DMS79 treated with DMSO at 0.1 percent for 48 hours (cell line): Measurements from ENCODE around the gene GSE1.

Experiments used
- DNase-seq: peaks from one replicate; lab custom pipeline; 2025; lab: John Stamatoyannopoulos, UW

The GSE1 gene

GRCh38 chr16:85678821-85679220 is 65.7 kb downstream of the GSE1 start:
- no peak for DNase-seq

DNA sequence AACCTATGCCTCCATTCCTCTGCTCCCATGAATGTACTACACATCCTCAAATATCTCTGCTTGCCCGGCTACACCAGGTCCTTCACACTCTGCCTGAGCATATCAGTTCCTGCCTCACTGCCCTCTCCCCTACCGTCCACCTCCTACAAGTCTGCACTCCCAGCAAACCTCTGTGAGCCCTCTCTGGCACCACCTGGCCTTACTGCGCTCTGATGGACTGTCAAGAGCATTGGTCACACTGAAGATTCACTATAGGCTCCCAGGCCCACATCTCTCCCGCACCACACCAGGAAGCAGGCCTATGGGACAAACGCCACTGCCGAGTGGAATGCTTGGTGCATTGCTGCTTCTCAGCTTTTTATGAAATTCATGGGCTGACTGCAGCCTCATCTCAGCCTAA is 66.7 kb downstream of the GSE1 start:
- DNase-seq, result no peak

GRCh38 chr16:85680352-85680944 is 67.3 kb downstream of the GSE1 start:
- no peak for DNase-seq

GRCh38 chr16:85681255-85681654 is 68.1 kb downstream of the GSE1 start:
- no peak for DNase-seq

GRCh38 chr16:85682516-85682915 is 69.4 kb downstream of the GSE1 start:
- no peak for DNase-seq

DNA sequence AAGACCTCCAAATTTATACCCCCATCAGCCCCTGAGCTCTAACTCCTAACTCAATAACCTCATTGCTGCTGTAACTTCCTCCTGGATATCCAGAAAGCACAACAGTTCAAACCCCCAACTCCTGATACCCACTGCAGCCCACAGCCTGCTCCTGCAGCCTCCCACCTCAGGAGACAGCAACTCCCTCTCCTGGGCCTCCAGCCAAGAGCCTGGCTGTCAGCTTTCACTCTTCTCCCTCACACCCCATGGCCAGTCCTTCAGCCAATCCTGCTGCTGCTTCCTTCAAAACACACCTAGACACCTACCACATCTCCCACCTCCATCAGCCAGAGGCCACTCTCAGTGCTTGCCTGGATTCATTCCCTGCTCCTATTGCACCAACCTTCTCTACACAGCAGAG is 70.2 kb downstream of the GSE1 start:
- DNase-seq, result peak; percentile 9

DNA sequence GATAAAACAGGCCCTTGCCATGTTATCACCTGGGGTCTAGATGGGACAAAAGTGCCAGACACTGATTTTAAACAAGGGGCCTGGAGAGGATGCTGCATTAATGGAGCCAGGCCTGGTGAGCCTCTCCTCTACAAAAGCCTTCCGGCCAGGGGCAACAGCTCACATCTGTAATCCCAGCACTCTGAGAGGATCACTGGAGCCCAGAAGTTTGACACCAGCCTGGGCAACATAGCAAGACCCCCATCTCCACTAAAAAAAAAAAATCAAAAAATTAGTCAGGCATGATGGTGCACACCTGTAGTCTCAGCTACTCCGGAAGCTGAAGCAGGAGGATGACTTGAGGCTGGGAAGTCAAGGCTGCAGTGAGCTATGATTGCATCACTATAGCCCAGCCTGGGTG is 72.1 kb downstream of the GSE1 start:
- no peak for DNase-seq

GRCh38 chr16:85686912-85687591 is 73.9 kb downstream of the GSE1 start:
- no peak for DNase-seq

- DNase-seq, result no peak
Observed at GRCh38 chr16:85687651-85688471, 74.7 kb downstream of the GSE1 start.

DNA sequence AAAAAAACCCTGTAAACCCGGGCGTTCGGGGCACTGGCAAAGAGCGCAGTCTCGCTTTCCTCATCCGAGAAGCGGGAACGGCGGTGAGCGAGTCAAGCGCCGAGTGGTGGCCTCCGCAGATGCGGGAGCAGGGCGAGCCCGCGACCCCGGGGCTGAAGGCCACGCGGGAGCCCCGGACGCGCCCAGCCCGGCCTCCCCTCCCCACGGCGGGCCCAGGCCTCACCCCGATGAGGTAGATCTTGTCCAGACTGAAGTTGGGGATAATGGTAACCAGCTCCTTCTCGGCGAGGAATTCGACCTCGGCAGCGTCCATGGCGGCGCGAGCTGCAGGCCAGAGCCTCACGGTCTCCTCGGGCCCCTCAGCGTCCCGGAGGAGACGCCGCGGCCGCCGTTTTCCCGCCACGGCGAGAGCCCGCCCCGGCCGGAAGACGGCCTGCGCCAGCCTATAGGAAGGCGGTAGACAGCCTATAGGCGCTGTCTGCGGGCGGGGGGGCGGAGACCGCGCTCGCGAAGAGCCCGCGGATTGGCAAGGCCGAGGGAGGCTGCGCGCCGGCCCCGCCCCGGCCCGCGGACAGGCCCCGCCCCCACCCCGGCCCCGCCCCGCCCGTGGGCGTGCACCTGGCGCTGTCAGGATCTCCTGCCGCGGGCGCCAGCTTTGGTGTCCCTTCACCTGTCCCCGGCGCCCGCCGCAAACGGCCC is 75.6 kb downstream of the GSE1 start, which contains the start of gene GINS2:
Gene GINS2 (minus strand): TSS at position 369 of the 699 bp plus-strand sequence. CDS start 56 bp downstream, at position 313.
- peak; percentile 37 for DNase-seq

DNA sequence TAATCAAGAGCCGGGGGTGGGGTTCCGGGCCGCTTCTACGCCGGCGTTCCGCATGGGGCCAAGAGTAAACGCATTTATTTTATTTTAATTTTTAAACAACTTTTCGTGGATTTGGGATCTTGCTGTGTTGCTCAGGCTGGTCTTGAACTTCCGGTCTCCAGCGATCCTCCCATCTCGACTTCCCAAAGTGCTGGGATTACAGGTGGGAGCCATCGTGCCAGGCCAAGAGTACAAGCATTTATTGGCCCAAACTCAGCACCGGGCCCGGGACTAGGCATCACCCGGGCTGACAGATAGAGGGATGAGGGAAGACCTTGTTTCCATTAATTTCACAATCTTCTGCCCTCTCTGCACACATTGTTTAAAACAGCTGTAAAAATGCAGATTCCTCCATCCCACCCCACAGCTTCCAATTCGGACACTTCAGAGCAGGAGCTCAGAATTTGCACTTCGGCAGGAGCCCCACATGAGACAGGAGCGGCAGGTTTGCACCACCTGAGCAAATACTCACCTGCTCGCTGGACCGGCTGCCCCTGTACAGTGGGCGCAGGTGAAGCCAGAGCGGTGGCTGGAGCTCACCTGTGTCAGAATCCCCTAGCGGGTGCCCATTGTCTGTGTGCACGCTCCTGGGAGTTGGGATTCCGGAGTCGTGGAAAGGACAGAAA is 76.3 kb downstream of the GSE1 start:
- peak; percentile 27 for DNase-seq

DNA sequence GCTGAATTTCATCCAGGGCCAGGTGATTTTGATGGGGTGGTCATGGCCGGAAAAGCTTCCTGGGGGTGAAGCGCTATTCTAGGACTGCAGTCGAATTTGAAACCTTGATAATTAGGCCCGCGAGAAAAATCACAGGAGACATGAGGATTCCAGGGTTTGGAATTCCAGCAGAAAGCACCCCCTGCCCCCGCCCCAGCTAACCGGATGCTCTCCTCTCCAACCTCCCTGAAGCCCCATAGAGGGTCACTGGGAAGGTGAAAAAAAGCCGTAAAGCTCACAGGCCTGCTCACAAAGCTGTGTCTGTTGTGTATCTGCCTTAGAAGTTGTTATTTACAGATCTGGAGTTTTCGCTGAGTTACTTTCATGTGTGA is 76.8 kb downstream of the GSE1 start:
- DNase-seq, result no peak

GRCh38 chr16:85690469-85691064 is 77.4 kb downstream of the GSE1 start:
- peak; percentile 43 for DNase-seq

DNA sequence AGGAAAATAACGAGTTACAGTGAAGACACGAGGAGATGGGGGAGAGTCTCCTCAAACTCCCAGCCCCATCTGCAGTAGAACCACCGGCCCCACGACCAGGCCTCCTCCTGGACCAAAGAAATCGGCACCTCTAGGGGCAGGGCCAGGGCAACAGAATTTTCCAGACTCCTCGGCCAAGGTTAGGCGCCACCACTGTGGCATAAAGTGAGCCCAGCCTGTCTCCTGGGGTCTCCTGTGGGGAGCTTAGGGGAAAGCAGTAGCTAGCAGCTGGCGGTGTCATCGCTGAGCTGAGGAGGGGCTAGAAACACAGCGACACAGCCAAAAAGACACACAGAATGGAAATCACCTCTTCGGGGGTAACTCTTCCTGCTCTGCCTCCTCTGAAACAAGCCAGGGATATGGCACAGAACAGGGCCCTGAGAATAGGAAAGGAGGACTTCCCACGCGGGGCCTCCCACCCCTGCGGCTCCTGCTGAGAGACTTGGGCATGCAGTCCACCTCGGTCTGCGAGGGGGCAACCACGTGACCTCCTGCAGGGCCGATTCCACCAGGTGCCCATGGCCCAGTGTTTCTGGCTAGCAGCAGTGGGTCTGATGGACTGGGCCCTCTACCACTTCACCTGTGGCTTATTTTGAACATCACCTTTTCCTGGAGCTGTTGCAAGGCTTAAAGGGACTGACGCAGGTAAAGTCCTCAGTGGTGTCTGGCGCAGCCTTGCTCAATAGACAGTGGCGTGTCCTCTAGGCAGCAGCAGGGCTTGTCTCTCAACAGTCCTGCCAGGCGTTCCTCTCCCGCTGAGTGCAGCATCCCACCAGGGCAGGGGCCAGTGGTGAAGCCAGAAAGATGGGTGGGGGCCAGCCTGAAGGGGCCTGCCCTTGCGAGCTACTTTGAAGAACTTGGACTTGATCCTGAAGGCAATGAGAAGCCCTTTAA is 82.3 kb downstream of the GSE1 start:
- DNase-seq, result no peak

GRCh38 chr16:85696781-85697180 is 83.7 kb downstream of the GSE1 start:
- no peak for DNase-seq

DNA sequence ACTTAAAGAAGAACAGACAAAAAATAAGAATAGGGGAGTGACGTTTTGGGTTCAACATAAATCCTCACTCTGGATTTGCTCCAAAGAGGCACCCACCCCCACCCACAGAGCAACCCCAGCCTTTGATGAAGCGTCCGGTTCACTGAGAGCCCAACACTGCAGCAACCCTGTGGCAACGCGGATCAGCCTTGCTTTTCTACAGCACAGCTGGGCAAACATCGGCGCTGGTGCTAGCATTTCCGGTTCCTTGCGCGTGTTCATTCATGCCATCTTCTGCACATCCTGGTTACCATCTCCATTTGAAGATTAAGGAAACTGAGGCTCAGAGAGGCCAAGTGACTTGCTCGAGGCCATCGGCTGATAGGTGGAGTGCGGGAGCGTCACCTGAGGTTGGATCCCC is 84.3 kb downstream of the GSE1 start:
- DNase-seq, result no peak

- no peak for DNase-seq
Observed at GRCh38 chr16:85698459-85698891, 85.4 kb downstream of the GSE1 start.

GRCh38 chr16:85698935-85699558 is 85.9 kb downstream of the GSE1 start:
- DNase-seq, result no peak

DNA sequence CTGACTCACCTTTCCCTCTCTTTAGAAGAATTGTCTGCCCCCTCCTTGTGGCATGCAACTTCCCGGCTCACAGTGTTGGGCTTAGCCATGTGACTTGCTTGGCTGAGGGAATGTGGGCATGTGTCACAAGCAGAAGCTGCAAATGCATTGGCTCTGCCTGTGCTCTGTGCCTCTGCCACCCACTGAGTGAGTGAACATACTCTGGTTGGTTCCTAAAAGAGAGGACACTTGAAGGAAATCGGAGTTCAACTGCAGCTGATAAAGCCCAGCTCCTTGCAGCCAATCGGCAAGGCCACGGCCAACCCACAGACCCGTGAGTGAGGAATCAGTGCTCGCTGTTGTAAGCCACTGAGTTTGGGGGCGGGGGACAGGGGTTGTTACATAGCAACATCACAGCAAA is 86.5 kb downstream of the GSE1 start:
- no peak for DNase-seq

DNA sequence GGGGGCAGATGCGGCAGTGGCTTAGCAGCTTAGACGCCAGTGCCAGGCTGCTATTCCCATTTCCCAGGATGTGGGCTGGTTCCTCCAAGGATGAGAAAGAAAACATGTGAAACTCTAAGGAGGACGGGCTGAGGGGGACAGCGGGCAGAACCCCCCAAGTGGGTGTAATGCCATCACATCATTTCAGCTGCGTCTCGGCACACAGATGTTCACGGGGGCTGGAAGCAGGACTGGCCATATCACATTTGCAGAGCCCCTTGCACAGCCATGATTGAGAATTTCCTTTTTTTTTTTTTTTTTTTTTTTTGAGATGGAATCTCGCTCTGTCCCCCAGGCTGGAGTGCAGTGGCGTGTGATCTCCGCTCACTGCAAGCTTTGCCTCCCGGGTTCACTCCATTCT is 90.9 kb downstream of the GSE1 start:
- no peak for DNase-seq
